Adrenal gland (tissue), 5 donors: Measurements from ENCODE around the gene LRRC56.

ENCODE experiments used
- POLR2A ChIP-seq, 2 donors: fragments of 450-650 bp; IDR thresholded peaks; one replicate each; pipeline ENCODE4 v1.6.1; 2017; ENCODE audit warnings: antibody characterized with exemption in 2 of 2, mild to moderate bottlenecking in 2 of 2, moderate library complexity in 1 of 2
- TF ChIP-seq, protein P1 (sequence below), 6 experiments: fragments of 450-650 bp in 4 of 6; fragments of 200-600 bp in 2 of 6; sonication (generic) in 1 of 6; IDR thresholded peaks; 1 replicate in 5 of 6; 2 replicates in 1 of 6; pipeline versions ENCODE4 v1.5.1 to v1.8.0; 2016 to 2021; ENCODE audit warnings: antibody characterized with exemption in 6 of 6, mild to moderate bottlenecking in 2 of 6, moderate library complexity in 1 of 6
- donor health status: DM: no; HTN: no; CAD: no.

DNA sequence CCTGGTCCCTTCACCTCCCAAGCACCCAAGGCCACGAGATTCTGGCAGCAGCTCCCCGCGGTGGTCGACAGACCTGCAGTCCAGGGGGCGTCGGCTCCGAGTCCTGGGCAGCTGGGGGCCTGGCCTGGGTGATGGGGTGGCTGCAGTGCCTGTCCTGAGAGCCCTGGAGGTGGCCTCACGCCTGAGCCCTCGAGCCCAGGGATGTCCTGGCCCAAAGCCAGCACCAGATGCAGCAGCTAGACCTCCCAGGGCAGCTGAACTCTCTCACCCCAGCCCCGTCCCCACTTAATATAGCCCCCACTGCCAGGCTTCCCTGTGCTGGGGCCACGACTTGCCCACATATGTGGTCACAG is 16.6 kb downstream of the LRRC56 start:
- TF ChIP-seq, protein P1, sequence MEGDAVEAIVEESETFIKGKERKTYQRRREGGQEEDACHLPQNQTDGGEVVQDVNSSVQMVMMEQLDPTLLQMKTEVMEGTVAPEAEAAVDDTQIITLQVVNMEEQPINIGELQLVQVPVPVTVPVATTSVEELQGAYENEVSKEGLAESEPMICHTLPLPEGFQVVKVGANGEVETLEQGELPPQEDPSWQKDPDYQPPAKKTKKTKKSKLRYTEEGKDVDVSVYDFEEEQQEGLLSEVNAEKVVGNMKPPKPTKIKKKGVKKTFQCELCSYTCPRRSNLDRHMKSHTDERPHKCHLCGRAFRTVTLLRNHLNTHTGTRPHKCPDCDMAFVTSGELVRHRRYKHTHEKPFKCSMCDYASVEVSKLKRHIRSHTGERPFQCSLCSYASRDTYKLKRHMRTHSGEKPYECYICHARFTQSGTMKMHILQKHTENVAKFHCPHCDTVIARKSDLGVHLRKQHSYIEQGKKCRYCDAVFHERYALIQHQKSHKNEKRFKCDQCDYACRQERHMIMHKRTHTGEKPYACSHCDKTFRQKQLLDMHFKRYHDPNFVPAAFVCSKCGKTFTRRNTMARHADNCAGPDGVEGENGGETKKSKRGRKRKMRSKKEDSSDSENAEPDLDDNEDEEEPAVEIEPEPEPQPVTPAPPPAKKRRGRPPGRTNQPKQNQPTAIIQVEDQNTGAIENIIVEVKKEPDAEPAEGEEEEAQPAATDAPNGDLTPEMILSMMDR (IDR thresholded peaks at IDR 0.05) = no peak
- TF ChIP-seq POLR2A (IDR thresholded peaks at IDR 0.05) = no peak
